ENCODE measurements around the gene MTO1.

The MTO1 gene

DNA sequence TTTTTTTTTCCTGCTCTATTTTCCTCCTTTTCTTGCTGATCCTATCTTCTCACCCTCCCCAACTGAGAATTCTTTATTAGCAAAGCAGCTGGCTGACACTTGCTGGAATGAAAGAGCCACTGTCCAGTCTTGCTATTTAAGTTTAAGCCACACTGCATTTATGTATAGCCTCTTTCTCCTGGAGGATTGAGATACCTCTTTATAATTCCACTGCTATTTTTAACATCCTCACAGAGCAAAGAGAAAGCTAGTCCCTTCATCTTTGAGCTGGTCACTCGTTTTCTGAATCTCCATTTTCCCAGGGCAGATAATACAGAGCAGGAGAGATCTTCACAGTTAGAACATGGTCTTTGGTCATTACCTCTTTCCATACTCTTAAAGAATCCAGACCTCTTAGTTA, 95.3 kb downstream of the MTO1 start:
- H3K36me3 ChIP-seq (replicated peaks; ENCODE audit: low read depth, low read length): no peaks in the 10 kb centered on the region
- no peak overlapping the region for H2AFZ ChIP-seq (ENCODE audit: low read depth, low read length)
- no peak overlapping the region for H3K27ac ChIP-seq (ENCODE audit: low read length)
- no peaks in the 10 kb centered on the region for H3K79me2 ChIP-seq (ENCODE audit: low read length)
- H3K4me3 ChIP-seq (ENCODE audit: low read length): no peak overlapping the region
- peaks cover 39% of the 10 kb centered on the region for H3K4me1 ChIP-seq (ENCODE audit: low read length)
- H3K4me2 ChIP-seq (ENCODE audit: low read length): no peak overlapping the region
- no peaks in the 10 kb centered on the region for H3K9me3 ChIP-seq (ENCODE audit: insufficient read depth, low read length)
- TF ChIP-seq EZH2phosphoT487 (IDR thresholded peaks at IDR 0.05; ENCODE audit: low read depth): no peak
- TF ChIP-seq, protein P1, sequence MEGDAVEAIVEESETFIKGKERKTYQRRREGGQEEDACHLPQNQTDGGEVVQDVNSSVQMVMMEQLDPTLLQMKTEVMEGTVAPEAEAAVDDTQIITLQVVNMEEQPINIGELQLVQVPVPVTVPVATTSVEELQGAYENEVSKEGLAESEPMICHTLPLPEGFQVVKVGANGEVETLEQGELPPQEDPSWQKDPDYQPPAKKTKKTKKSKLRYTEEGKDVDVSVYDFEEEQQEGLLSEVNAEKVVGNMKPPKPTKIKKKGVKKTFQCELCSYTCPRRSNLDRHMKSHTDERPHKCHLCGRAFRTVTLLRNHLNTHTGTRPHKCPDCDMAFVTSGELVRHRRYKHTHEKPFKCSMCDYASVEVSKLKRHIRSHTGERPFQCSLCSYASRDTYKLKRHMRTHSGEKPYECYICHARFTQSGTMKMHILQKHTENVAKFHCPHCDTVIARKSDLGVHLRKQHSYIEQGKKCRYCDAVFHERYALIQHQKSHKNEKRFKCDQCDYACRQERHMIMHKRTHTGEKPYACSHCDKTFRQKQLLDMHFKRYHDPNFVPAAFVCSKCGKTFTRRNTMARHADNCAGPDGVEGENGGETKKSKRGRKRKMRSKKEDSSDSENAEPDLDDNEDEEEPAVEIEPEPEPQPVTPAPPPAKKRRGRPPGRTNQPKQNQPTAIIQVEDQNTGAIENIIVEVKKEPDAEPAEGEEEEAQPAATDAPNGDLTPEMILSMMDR (IDR thresholded peaks at IDR 0.05; ENCODE audit: low read depth, low read length): no peak
- no peaks in the 10 kb centered on the region for H4K20me1 ChIP-seq (ENCODE audit: insufficient read depth, low read length)
- no peak overlapping the region for H3K9ac ChIP-seq (ENCODE audit: low read length)
- no peaks in the 10 kb centered on the region for H3K27me3 ChIP-seq (ENCODE audit: low read depth, low read length)
